Activated CD8-positive, alpha-beta memory T cell treated with anti-CD3 and anti-CD28 coated beads, Interleukin-2, amount 50 U/mL, for 24 hours (primary cell): Measurements from ENCODE around the gene ADAM8.

ENCODE experiments used
- DNase-seq: peaks from one replicate; pipeline ENCODE4 v3.0.0-alpha.2; 2020; ENCODE audit errors: extremely low read depth

Gene ADAM8

DNA sequence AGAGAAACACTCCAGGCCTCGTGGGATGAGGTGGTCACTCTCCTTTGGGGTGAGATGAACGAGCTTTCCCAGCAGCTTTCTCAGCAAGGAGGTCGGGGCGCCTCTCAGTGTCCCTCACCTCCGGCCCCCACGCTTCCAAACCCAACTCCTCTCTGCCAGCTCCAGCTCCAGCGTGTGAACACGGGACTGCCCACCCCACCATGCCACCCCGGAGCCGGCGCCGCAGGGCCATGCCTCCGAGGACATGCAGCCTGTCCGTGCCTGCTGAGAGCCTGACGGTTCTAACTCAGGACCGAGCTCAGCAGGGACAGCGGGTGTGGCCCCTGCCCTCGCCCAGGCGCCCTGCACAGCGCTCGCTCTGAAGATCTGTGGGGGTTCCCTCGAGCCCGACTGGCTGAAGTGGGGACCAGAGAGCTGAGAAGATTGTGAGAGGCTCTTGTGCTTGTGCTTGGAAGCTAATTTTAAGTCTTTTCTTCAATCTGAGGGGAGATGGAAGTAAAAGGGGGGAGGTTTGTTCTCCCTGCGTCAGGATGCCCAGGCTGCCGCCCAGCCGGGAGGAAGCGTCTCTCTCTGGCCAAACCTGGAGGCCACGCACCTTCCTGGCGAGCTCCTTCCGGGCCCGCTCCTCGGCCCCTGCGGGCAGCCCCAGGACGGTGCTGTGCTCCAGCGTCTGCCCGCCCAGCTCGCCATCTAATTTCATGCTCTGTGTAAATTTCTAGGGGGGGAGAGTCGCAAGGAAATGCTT lies 5.1 kb upstream of the ADAM8 start:
- DNase-seq = no peak

DNA sequence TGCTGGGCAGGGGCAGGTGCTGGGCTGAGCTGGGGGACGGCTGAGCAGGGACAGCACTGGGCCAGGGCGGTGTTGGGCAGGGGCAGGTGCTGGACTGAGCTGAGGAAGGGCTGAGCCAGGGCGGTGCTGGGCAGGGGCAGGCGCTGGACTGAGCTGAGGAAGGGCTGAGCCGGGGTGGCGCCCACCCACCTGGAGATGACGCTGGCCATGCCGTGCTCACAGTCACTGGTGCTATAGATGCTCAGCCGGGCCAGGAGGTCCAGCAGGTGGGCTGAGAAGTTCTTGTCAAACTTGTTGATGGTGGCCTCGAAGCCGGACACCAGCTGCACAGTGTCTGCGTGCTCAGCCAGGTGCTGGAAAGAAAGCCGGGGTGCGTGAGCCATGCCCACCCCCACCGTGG lies 4.4 kb upstream of the ADAM8 start:
- no peak for DNase-seq

DNA sequence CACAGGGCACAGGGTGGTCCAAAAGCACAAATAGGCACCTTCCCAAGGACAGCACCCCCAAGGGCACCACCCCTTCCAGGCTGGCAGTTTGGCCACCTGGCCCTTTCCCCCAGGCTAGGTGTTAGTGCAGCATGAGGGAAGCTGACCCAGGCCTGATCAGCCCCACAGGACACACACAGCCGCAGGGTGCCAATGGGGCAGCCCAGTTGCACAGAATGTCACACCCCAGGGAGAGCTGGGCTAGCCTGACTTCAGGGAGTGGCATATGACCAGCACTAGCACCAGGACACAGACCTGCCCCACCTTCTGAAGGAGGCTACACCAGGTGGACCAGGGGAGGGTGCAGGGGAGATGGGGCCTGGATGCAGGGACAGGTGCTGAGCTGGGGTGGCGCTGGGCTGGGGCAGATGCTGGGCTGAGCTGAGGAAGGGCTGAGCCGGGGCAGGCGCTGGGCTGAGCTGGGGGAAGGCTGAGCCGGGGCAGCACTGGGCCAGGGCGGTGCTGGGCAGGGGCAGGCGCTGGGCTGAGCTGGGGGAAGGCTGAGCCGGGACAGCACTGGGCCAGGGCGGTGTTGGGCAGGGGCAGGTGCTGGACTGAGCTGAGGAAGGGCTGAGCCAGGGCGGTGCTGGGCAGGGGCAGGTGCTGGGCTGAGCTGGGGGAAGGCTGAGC lies 3.9 kb upstream of the ADAM8 start:
- no peak for DNase-seq

DNA sequence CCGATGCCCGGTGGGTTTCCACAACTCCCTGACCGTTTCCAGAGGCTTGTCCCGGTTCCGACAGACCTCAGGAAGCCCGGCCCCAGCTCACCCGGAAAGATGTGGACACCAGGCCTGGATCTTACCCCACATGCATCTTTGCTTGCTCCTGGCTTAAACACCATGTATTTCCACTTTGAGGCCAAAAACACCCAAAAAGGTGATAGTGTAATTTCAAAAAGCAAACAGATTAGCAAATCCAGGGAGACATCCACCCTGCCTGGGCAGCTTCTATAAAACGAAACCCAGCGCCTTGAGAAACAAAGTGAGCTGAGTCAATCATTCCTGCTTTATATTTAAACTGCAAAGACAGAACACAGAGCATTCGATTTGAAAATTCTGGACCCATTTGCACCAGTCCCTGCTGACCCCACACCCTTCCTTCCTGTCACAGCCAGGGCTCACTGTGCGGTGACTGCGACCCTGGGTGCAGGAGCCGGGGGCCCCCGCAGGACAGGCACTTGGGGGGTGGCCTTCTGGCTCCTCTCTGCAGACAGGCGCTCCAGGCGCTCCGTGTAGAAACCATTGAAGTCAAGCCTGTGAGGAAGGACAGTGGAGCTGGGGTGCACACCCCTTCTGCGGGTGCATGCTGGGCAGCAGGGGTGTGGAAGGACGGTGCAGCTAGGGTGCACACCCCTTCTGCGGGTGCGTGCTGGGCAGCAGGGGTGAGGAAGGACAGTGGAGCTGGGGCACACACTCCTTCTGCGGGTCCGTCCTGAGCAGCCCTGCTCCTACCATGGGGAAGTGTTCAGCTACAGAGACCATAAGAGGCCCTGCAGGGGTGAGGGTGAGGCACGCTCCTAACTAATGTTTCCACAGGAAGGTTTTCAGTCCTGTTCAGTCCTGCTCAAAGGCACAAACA lies 2.9 kb upstream of the ADAM8 start:
- DNase-seq = no peak

DNA sequence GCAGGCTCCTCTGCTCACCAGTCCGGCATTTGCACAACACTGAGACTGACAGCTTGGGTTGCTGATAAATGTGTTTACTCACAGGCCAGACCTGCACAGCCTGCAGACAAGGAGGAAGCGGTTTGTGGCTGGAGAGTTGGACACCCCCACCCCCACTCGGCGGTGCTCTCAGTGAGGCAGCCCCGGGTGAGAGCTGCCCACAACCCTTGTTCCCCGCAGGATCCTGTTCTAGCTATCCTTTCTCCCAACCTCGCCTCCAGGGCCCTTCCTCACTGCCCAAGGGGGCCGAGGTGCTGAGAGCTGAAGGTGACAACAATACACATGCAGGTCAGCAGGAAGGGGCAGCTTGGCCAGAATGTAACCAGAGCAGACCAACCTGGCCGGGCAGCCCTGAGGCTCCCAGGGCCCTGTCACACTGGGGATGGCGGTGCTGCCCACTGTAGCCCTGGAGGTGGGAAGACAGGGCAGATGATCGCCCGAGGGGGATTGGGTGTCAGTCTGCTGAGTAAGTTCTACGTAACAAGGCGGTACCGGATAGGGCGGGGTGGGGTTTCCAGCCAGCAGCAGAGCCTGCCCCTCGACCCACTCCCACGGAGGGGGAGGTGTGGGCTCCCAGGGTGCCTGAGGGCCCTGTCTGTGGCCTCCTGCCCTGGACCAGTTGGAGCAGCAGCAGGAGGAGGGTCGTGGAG lies 2.1 kb upstream of the ADAM8 start:
- no peak for DNase-seq

DNA sequence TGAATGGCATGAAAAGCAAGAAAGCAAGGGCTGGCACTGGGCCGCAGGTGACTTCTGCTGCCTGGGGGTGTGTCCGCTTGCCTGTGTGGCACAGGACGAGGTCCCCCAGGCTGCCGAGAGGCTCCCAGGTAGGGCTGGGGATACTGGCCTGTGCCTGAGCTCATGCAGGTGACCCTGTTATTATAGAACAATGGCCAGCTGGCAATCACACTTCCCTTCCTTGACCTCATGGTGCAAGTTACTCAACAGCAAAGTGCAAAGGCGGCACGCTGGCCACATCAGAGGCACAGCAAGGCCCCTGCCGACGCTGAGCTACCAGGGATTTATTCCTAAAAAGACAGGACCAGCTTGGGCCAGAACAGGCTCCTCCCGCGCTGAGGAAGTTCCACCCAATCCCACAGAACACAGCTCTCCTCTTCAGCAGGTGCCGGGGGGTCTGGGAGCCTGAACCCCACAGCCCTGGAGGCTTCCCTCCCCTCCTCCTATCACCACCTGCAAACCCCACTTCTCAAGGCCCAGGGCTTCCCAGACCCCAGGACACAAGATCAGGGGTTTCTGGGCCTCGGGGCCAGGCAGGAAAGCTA lies 1.4 kb upstream of the ADAM8 start:
- DNase-seq = no peak

DNA sequence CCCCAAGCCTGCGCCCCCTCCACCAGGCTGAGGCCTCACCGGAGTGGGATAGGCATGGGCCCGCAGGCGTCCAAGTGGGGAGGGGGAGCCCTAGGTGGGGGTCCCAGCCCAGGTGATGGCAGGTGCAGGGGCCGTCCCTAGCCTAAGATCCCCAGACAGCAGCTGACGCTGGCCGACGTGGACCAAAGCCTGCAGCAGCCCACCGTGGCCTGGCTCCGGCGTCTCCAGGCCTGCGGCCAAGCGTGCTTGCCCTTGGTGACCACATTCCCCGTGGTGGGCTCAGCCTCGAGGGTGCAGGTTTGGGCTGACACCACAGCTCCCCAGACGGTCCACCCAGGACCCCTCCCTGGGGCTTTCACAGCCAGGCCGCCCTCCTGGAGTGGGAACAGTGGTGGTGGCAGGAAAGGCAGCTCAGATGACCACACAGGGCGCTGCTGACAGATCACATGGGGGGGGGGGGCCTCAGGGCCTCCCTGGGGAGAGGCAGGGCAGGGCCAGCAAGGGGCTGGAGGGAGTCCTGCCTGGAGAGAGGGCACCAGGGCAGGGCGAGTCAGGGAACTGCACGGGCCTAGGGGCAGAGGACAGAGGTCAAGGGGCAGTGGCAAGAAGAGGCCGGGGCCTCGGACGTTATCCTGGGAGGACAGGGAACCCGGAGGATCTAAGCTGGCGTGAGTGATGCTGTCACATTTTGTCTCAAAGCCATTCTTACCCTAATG lies 767 bp upstream of the ADAM8 start:
- DNase-seq = no peak

DNA sequence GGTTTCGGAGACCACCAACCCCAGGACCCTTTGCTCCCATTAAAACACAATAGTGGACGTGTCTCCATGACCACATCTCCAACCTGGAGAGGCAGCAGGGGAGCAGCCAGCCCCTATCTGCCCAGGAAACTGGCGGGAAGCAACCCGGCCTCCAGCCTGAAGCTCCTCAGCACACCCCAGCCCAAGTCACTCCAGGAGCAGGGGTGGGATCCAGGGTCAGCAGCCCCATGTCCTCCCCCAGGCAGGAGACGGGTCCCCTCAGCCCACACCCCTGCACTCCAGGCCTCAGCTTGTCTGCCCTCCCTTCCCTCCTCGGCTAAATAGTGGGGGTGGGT lies 601 bp downstream of the ADAM8 start:
- no peak for DNase-seq

DNA sequence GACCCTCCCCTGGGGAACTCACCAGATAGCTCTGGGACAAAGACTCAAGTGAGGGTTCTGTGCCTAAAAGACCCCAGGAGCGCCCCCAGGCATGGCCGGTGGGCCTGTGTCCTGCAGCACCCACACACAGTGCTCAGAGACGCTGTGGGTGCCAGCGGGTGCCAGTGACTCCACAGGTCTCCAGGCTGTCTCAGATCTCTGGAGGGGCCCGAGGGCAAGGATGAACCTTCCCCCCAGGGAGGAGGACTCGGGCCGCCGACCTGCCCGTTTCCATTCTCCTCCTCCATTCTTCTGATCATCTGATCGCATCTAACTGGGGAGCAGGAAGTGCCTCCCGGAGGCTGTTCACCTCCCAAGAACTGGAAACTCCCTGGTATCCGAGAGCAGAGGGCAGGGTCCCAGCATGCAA lies 980 bp downstream of the ADAM8 start:
- no peak for DNase-seq

DNA sequence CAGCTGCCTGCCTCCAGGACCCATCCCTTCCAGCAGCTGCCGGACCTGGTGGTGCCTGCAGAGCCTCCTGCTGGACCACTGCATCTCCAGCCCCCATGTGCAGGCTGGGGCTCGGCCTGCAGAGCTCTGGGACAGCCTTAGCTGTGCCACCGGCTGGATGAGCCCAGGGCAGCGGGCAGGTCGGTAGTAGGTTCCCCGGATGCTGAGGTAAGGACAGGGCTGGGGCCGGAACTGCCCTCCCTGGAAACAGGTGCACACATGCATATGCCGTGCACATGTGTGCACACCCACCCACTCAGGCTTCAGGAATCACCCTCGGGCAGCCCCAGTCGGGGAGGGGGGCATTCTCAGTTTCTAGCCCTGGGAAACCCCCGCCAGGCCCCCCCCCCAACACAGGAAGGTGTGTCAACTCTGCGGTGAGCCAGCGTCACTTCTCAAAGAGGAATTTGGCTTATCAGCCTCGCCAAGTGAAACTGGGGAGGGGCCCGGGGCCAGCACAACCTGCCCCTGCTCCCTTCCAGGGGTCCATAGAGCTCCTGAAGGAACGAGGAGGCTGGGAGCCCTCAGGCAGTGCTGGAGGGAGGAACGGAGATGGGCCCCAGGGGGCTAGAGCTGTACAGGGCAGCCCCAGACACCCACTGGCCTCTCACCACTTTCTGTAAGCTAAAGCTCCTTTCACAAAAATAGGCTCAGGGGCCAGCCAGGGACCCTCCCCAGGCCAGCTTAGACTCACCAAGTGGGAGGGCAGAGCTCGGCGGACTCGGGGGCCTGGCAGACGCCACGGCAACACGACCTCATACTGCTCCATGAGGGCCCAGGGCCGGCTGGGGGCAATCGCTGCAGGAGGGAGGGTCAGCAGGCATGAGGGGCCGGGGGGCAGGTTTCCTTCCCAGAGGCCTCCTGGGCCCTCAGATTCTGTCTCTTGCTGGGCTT lies 1.7 kb downstream of the ADAM8 start:
- DNase-seq = peak; percentile 76

DNA sequence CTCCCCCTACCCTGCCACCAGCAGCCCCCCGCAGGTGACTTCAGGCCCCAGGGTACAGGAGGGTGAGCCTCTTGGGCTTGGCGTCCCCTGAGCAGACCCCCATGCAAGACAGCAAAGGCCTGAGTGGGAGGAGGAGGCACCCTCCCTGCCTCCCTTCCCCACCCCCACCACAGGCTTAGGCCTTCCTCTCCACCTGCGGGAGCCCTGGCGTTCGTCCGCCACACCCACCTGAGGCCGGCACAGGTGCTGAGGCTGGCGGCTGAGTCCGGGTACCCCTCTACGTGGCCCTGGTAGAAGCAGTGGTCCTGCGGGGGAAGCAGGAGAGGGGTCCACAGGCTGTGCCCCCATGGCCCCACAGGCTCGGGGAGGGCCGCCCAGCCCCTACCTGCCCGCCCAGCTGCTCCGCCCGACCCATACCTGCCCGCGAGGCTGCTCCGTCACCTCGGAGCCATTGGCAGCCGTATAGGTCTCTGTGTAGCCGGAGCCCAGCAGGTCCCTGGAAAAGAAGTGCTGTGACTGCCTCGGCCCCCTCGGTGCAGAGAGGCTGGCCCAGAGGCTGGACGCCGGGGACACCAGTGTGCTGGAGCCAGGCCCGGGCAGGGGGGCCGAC lies 3.0 kb downstream of the ADAM8 start:
- DNase-seq = no peak

DNA sequence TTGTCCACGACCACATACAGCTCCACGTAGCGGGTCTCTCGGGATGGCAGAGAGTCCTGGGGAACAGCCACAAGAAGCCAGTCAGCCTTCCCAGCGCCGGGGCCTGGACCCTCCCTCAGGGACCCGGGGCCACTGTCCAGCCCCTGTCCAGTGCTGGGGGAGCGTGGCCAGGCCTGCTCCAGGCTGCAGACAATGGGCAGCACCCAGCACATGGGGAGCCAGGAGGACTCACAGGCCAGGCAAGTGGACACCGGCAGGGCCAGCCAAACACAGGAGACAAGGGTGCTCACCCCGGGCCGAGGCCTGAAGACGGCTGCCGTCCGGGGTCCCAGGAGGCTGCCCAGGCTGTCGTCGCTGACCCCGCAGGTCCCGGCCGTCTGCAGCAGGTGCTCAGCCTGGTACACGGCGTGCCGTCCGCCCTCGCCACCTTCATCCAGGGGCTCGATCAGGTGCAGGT lies 3.7 kb downstream of the ADAM8 start:
- DNase-seq = no peak

DNA sequence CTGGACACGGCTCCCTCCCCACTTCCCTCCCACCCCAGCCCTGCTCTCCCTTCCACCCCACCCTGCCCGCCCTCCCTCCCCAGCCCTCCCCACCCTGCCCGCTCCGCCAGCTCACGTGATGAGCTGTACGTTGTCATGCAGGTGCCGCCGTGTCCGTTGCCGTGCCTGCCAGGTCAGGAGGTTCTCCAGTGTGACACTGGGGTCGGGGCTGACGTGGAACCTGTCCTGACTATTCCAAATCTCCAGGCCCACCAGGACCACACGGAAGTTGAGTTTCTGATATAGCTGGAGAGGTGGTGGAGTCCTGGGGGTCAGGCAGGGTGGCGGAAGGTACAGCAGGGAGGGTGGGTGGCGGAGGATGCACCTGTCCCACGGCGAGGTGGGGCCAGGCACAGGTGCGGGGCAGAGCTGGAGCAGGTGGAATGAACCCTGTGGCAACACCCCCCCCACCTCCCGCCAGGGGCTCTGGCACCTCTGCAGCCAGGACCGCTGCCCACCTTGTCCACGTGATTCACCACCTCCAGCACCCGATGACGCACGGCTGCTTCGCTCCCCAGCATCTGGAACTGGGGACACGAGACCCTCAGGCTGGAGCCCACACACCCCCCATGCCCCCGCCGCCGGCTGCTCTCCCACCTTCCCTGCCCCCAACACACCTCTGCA lies 4.2 kb downstream of the ADAM8 start:
- no peak for DNase-seq

DNA sequence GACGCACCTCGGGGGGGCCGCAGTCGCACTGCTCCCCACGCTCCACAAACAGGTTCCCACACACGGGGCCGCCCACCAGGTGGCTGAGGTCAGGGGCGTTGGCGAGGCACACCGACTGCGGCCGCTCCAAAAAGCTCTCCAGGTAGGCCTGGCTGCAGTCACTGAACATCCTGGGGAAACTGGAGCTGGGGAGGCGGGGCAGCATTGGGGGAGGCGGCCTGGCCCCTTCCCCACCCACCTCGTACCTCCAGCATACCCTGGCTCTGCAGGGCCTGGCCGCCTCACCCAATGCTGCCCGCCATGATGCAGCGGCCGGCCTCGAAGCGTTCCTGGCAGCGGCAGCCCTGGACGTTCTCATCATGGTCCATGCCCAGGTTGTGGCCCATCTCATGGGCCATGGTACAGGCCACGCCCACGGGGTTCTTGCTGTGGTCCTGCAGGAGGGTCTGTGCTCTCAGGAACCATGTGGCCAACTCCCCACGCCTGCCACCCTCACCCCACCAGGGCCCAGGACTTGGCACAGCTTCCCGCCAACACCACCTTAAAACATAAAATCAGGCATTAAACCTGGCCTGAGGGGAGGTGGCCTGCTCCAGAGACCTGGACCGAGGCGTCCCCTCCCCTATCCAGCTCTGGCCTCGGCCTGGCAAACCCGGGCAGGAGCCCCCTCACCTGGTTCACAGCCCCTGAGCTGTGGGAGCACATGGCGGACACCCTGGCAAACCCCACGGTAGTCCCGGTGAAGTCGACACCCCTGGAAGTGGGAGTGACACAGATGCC lies 5.0 kb downstream of the ADAM8 start:
- no peak for DNase-seq

DNA sequence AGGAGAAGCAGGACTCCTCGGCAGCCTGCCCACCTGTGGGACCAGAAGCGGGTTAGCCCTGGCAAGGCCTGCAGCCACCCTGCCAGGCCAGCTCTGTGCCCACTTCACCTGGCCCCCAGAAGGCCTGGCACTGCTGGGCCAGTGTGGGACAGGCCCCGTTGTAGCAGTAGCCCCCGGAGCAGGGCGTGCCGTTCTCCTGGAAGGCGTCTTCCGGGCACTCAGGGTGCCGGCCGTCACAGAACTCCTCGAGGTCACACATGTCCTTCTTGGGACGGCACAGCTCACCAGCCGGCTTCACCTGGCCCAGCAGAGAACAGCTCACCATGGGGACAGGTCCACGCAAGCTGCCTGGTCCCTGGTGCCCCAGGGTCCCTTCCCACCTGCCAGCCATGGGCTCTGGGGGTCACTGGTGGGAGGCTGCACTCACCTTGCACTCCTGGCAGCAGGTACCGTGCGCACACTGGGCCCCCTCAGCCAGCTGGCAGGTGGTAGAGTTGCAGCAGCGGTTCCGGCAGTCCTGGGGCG lies 5.8 kb downstream of the ADAM8 start:
- DNase-seq = no peak

DNA sequence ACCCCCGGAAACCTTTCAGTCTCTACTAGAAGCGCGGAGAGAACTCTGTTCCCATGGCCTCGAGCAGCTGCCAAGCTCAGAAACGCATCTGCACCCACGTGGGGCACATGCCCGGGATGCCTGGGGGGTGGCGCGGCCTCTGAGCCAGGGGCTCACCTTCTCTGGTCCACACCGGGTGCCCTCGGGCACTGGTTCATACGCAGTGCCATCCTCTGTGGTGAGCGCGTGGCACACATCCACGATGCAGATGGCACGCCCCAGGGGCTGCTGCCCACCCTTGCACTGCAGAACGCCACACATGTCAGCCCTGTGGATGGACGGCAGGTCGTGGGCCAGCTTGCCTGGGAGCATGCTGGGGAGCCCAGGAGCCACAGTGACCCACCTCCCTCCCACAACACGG lies 6.5 kb downstream of the ADAM8 start:
- DNase-seq = no peak

DNA sequence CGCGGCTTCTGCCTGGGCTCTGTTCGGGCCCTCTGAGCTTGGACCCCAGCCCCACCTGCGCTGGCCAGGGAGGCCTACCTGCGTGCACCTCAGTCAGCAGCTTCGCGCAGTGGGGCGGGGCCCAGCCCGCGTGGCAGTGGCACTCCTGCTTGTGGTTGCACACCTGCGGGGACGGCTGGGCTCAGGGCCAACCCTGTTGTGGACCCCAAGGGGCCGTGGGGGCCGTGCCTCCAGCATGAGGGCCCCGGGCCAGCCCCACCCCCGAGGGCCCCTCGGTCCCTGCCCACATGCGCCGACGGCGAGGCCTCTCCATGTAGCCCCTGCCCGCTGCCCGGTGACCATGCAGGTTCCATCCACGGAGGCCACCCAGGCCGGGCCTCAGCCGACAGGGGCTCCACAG lies 7.3 kb downstream of the ADAM8 start:
- DNase-seq = no peak

DNA sequence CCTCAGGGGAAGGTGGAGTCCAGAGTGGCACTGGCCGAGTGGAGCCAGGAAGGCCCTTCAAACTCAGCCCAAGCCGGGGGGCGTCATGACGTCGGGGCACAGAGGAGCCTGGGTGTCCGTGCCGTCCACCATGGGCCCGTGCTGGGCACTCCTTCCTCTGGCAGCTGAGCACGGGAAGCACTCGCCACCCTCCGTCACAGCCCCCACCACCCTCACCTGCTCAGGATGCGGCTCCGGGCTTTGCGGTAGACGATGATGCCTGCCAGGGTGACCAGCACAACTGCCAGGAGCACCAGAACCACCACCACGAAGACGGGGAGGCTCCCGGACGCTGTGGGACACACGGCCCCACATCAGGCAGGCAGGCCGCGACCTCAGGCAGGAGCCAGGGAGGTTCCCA lies 8.1 kb downstream of the ADAM8 start:
- no peak for DNase-seq
